PFSK-1 (cell line): Measurements from ENCODE around the gene SOBP.

Experiments
- REST ChIP-seq, 2 experiments: IDR thresholded peaks; 2 replicates each; pipeline versions ENCODE4 v1.6.1 to v1.8.0; 2011 to 2012; ENCODE audit warnings: low read depth in 2 of 2, low read length in 2 of 2, control low read depth in 1 of 2, inconsistent platforms in 1 of 2, mild to moderate bottlenecking in 1 of 2, moderate library complexity in 1 of 2; ENCODE audit not compliant: insufficient read depth in 1 of 2
- SIN3A ChIP-seq: IDR thresholded peaks from 2 replicates; pipeline ENCODE4 v1.6.1; 2012; ENCODE audit warnings: mild to moderate bottlenecking, low read length, moderate library complexity, borderline replicate concordance; ENCODE audit not compliant: insufficient read depth

GRCh38 chr6:107506145-107506544, 16.2 kb downstream of the SOBP start:
- no peak for TF ChIP-seq SIN3A
- TF ChIP-seq REST (IDR thresholded peaks at IDR 0.05; ENCODE audit: insufficient read depth in 1 of 2, low read depth in 2 of 2, low read length in 2 of 2) = no peak
